Activated naive CD4-positive, alpha-beta T cell treated with anti-CD3 and anti-CD28 coated beads, Interleukin-2, amount 50 U/mL, for 16 hours (primary cell): ENCODE results near the gene SLC22A16.
"Not testable (repeated sequence)": the region's sequence is repeated elsewhere in the genome, so short reads cannot be mapped to it uniquely, and the experiment has no call there.

ENCODE experiments used
- DNase-seq: peaks from one replicate; pipeline ENCODE4 v3.0.0-alpha.2; 2020

Gene SLC22A16

GRCh38 chr6:110476046-110476849 lies at the start of gene SLC22A16:
Gene SLC22A16 (minus strand): TSS chr6:110476613. CDS start chr6:110476574, 39 bp downstream.
- DNase-seq = no peak

GRCh38 chr6:110525001-110525400 lies 48.6 kb upstream of the SLC22A16 start:
- no peak for DNase-seq

GRCh38 chr6:110524305-110524704 lies 47.9 kb upstream of the SLC22A16 start:
- DNase-seq = no peak

GRCh38 chr6:110523451-110524021 lies 47.1 kb upstream of the SLC22A16 start:
- DNase-seq = no peak

- no peak for DNase-seq
Observed at GRCh38 chr6:110522427-110522826, 46.0 kb upstream of the SLC22A16 start.

- no peak for DNase-seq
Observed at GRCh38 chr6:110520992-110521543, 44.7 kb upstream of the SLC22A16 start.

- no peak for DNase-seq
Observed at GRCh38 chr6:110520209-110520965, 44.0 kb upstream of the SLC22A16 start.

GRCh38 chr6:110517601-110518281 lies 41.3 kb upstream of the SLC22A16 start:
- no peak for DNase-seq

- no peak for DNase-seq
Observed at GRCh38 chr6:110517034-110517433, 40.6 kb upstream of the SLC22A16 start.

- no peak for DNase-seq
Observed at GRCh38 chr6:110514818-110515217, 38.4 kb upstream of the SLC22A16 start.

- no peak for DNase-seq
Observed at GRCh38 chr6:110512991-110513390, 36.6 kb upstream of the SLC22A16 start.

- not testable (repeated sequence) for DNase-seq
Observed at GRCh38 chr6:110512549-110512948, 36.1 kb upstream of the SLC22A16 start.

- no peak for DNase-seq
Observed at GRCh38 chr6:110511401-110511800, 35.0 kb upstream of the SLC22A16 start.

GRCh38 chr6:110509617-110510241 lies 33.3 kb upstream of the SLC22A16 start:
- DNase-seq = no peak

GRCh38 chr6:110504891-110505290 lies 28.5 kb upstream of the SLC22A16 start:
- DNase-seq = not testable (repeated sequence)

GRCh38 chr6:110495949-110496348 lies 19.5 kb upstream of the SLC22A16 start:
- no peak for DNase-seq

- DNase-seq = no peak
Observed at GRCh38 chr6:110493253-110493800, 16.9 kb upstream of the SLC22A16 start.

GRCh38 chr6:110492584-110492983 lies 16.2 kb upstream of the SLC22A16 start:
- no peak for DNase-seq

- DNase-seq = no peak
Observed at GRCh38 chr6:110491644-110492317, 15.4 kb upstream of the SLC22A16 start.

GRCh38 chr6:110491299-110491643 lies 14.9 kb upstream of the SLC22A16 start:
- DNase-seq = no peak

- no peak for DNase-seq
Observed at GRCh38 chr6:110490110-110490509, 13.7 kb upstream of the SLC22A16 start.
